ENCODE results near the gene GALNT11. TPM values are rescaled to one million over a fixed set of nuclear protein-coding genes. Genes with fewer than 3 reads are reported as not detected.

Gene GALNT11
- total RNA-seq, 1 experiment from 2014 or later, result 24.1 TPM

DNA sequence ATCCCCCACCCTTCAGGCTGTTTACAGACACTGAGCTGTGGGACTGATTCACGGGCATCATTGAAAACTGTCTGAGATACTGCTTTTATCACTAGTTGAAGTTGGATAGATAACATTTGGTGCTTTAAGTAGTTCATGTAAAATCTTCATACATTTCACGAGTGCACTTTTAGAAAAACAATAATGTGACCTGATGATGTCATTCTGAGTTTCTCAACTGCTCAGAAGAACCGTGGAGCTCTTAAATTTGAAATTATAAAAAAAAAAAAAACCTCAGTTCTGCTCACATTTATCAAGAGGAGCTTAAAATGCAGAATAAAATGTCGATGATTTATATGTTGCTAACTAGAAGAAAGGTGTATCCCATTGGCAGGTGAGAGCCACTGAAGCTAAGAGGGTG, 81.5 kb downstream of the GALNT11 start:
- H2BK15ac ChIP-seq (ENCODE audit: low read depth, low read length), result no peak overlapping the region
- H2BK5ac ChIP-seq (ENCODE audit: insufficient read length, low read length), result no peak overlapping the region
- H4K20me1 ChIP-seq (ENCODE audit: control insufficient read depth, insufficient read depth, insufficient read length), result no peaks in the 10 kb centered on the region
- no peak overlapping the region for H3K18ac ChIP-seq (ENCODE audit: insufficient read length, low read depth, low read length)
- Mint-ChIP-seq H3K36me3 (ENCODE audit: insufficient read depth in 1 of 3, low read depth in 3 of 3) (peaks cover 0 to 20% (median 13%) of the 10 kb centered on the region in 3 experiments; a peak in 4 of 7 replicates), H3K4me3 (no peak overlapping the region), H3K4me1 (peaks cover 0 to 2% of the 10 kb centered on the region in 2 experiments; a peak in 1 of 4 replicates), H3K9me3 (no peaks in the 10 kb centered on the region), H3K27me3 (ENCODE audit: low read depth) (no peaks in the 10 kb centered on the region), H3K27ac (peak overlapping the region in 2 of 3 experiments; percentile 37 to 47; a peak in 3 of 7 replicates)
- no peak overlapping the region for H3T11ph ChIP-seq (ENCODE audit: low read length)
- H3K27ac ChIP-seq (ENCODE audit: insufficient read length, low read depth, low read length), result no peak overlapping the region
- no peak overlapping the region for H3K4ac ChIP-seq (ENCODE audit: low read depth, low read length)
- no peak overlapping the region for H3K23ac ChIP-seq (ENCODE audit: insufficient read length, low read depth, low read length)
- H3K9me3 ChIP-seq (ENCODE audit: control insufficient read depth, low read depth, low read length), result no peaks in the 10 kb centered on the region
- H3K56ac ChIP-seq (ENCODE audit: insufficient read length, low read depth, low read length), result no peak overlapping the region
- no peak overlapping the region for H2BK20ac ChIP-seq (ENCODE audit: low read depth, low read length, poor library complexity, severe bottlenecking)
- H4K5ac ChIP-seq (ENCODE audit: insufficient read length, low read depth, low read length), result no peak overlapping the region
- H2AK5ac ChIP-seq (ENCODE audit: insufficient read length, low read length), result no peak overlapping the region
- no peaks in the 10 kb centered on the region for H3K79me2 ChIP-seq (ENCODE audit: insufficient read depth, low read length)
- H4K91ac ChIP-seq (ENCODE audit: insufficient read length, low read depth, low read length), result no peak overlapping the region
- WGBS (ENCODE audit: extremely low coverage, insufficient read length, low lambda C conversion rate), result no CpG with 5 or more reads among the region's 4 CpGs
- H3K4me1 ChIP-seq (ENCODE audit: insufficient read depth, low read length), result no peaks in the 10 kb centered on the region
- no peaks in the 10 kb centered on the region for H3K79me1 ChIP-seq (ENCODE audit: insufficient read depth, low read depth, low read length, poor library complexity, severe bottlenecking)
- no peak overlapping the region for H3K9ac ChIP-seq (ENCODE audit: extremely low read depth, insufficient read length, low read length)
- no peak overlapping the region for H2AFZ ChIP-seq (ENCODE audit: low read length)
- H3K4me2 ChIP-seq (ENCODE audit: insufficient read depth, insufficient read length, low read length), result no peak overlapping the region
- H3K23me2 ChIP-seq (ENCODE audit: insufficient read length, low read depth, low read length, poor library complexity, severe bottlenecking), result no peaks in the 10 kb centered on the region
- H2BK120ac ChIP-seq (ENCODE audit: low read depth, low read length, poor library complexity, severe bottlenecking), result no peak overlapping the region
- H3K27me3 ChIP-seq (ENCODE audit: insufficient read depth, low read length), result no peaks in the 10 kb centered on the region
- TF ChIP-seq, protein P1, sequence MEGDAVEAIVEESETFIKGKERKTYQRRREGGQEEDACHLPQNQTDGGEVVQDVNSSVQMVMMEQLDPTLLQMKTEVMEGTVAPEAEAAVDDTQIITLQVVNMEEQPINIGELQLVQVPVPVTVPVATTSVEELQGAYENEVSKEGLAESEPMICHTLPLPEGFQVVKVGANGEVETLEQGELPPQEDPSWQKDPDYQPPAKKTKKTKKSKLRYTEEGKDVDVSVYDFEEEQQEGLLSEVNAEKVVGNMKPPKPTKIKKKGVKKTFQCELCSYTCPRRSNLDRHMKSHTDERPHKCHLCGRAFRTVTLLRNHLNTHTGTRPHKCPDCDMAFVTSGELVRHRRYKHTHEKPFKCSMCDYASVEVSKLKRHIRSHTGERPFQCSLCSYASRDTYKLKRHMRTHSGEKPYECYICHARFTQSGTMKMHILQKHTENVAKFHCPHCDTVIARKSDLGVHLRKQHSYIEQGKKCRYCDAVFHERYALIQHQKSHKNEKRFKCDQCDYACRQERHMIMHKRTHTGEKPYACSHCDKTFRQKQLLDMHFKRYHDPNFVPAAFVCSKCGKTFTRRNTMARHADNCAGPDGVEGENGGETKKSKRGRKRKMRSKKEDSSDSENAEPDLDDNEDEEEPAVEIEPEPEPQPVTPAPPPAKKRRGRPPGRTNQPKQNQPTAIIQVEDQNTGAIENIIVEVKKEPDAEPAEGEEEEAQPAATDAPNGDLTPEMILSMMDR (conservative IDR thresholded peaks at IDR 0.05), result no peak
- H3K14ac ChIP-seq (ENCODE audit: insufficient read depth, low read length), result no peak overlapping the region
- H2BK12ac ChIP-seq (ENCODE audit: insufficient read length, low read depth, low read length), result no peak overlapping the region
- no peak overlapping the region for H4K8ac ChIP-seq (replicated peaks; ENCODE audit: insufficient read length, low read depth, low read length)
- DNase-seq, result no peak
